K562 (cell line): Measurements from ENCODE around the gene PCBP3. TPM values are rescaled to one million over a fixed set of nuclear protein-coding genes. Genes with fewer than 3 reads are reported as not detected.

Experiments used
- EZH2 ChIP-seq: IDR thresholded peaks from 2 replicates; pipeline ENCODE4 v1.6.1; 2012; ENCODE audit warnings: low read depth, mild to moderate bottlenecking, inconsistent platforms, low read length, borderline replicate concordance
- HMG20A ChIP-seq: fragments of 450-650 bp; formaldehyde crosslinking; conservative IDR thresholded peaks from 2 replicates; pipeline ENCODE4 v1.4.0; 2020; ENCODE audit warnings: mild to moderate bottlenecking, mixed read lengths
- PHF20 ChIP-seq: fragments of 450-650 bp; IDR thresholded peaks from 2 replicates; pipeline ENCODE4 v1.6.1; 2018; ENCODE audit not compliant: partially characterized antibody
- POLR2AphosphoS5 ChIP-seq: IDR thresholded peaks from 2 replicates; pipeline ENCODE4 v1.6.1; 2011; ENCODE audit warnings: mild to moderate bottlenecking, low read depth, low read length, moderate library complexity; ENCODE audit not compliant: control insufficient read depth, insufficient read depth
- TCF7 ChIP-seq: sonication (generic); IDR thresholded peaks from 2 replicates; pipeline ENCODE4 v1.6.1; 2016; ENCODE audit warnings: antibody characterized with exemption, borderline replicate concordance
- YBX1 ChIP-seq: fragments of 450-650 bp; IDR thresholded peaks from 2 replicates; pipeline ENCODE4 v1.7.1; 2016; ENCODE audit warnings: mild to moderate bottlenecking
- polyA plus RNA-seq, 8 experiments: library from polyadenylated mRNA; depleted of rRNA in 4 of 8; stranded (reverse) in 5 of 8; unstranded in 3 of 8; fragments of >200 nt; fragmentation: Nextera tagmentation in 2 of 8; fragmentation: Illumina TruSeq in 1 of 8; extraction: Ambion mirVana in 2 of 8; extraction: Trizol in 1 of 8; gene quantifications; 2 replicates each; pipeline versions ENCODE4 v1.2.1 to v1.2.3, GENCODE V29; 2011 to 2014; ENCODE audit warnings: inconsistent platforms in 1 of 8, missing spikeins in 1 of 8
- total RNA-seq, 7 experiments: library from RNA; depleted of rRNA in 6 of 7; stranded (reverse); fragments of >200 nt in 6 of 7; fragmentation: Illumina TruSeq in 2 of 7; extraction: Trizol in 2 of 7; gene quantifications; 2 replicates each; pipeline versions ENCODE4 v1.2.1 to v1.2.3, GENCODE V29; 2011 to 2021; ENCODE audit warnings: low replicate concordance in 1 of 7
- TF ChIP-seq, protein P1 (sequence below): fragments of 450-650 bp; formaldehyde crosslinking; IDR thresholded peaks from 2 replicates; pipeline ENCODE4 v1.4.0; 2020; ENCODE audit warnings: mild to moderate bottlenecking, mixed read lengths
- TF ChIP-seq, protein P2 (sequence below): sonication (generic); formaldehyde crosslinking; IDR thresholded peaks from 2 replicates; pipeline ENCODE4 v1.8.0; 2022; ENCODE audit warnings: missing genetic modification reagents, mild to moderate bottlenecking, borderline replicate concordance
- TF ChIP-seq, protein P3 (sequence below), 2 experiments: IDR thresholded peaks in 1 of 2; conservative IDR thresholded peaks in 1 of 2; 2 replicates each; pipeline ENCODE4 v1.6.1; 2016; ENCODE audit warnings: low read depth in 2 of 2, mild to moderate bottlenecking in 1 of 2, missing compliant biosample characterization in 1 of 2, missing genetic modification characterization in 1 of 2, moderate library complexity in 1 of 2
- TF ChIP-seq, protein P4 (sequence below): fragments of 450-650 bp; formaldehyde crosslinking; IDR thresholded peaks from 2 replicates; pipeline ENCODE4 v1.4.0; 2020; ENCODE audit warnings: mild to moderate bottlenecking, moderate library complexity
- TF ChIP-seq, protein P5 (sequence below): fragments of 250-450 bp; sonication (Bioruptor Pico); IDR thresholded peaks from 2 replicates; pipeline ENCODE4 v1.4.0; 2020; ENCODE audit warnings: mild to moderate bottlenecking, moderate library complexity, borderline replicate concordance
- TF ChIP-seq, protein P6 (sequence below): fragments of 250-450 bp; sonication (Bioruptor Pico); IDR thresholded peaks from 2 replicates; pipeline ENCODE4 v1.4.0; 2020; ENCODE audit warnings: borderline replicate concordance

Gene PCBP3
- total and polyA plus RNA-seq, 9 of the 15 experiments (the other 6 are each of a cell fraction or from before 2014, with no cell fraction given) = 0.18 TPM; not detected in 8

DNA sequence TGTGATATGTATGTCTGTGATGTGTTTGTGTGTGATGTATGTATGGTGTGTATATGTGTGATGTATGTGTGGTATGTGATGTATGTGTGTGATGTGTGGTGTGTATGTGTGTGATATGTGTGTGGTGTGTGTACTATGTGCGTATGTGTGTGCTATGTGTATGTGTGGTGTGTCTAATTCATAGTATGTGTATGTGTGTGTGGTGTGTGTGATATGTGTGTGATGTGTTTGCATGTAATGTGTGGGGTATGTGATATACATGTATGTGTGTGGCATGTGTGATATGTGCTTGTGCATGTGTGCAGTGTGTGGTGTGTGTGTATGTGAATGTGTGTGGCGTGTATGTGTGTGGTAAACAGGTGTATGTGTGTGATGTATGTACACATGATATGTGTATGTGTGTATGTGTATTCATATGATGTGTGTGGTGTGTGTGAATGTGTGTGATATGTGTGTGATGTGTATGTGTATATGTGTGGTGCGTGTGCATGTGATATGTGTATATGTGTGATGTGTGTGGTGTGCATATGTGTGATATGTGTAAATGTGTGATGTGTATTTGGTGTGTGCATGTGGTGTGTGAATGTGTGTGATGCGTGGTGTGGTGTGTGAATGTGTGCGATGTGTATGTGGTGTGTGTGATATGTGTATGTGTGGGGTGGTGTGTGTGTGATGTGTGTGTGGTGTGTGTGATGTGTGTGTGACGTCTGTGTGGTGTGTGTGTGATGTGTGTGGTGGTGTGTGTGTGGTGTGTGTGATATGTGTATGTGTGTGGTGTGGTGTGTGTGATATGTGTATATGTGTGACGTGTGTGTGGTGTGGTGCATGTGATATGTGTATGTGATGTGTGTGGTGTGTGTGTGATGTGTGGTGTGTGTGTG lies 8.0 kb upstream of the PCBP3 start (continued):
- TF ChIP-seq, protein P1, sequence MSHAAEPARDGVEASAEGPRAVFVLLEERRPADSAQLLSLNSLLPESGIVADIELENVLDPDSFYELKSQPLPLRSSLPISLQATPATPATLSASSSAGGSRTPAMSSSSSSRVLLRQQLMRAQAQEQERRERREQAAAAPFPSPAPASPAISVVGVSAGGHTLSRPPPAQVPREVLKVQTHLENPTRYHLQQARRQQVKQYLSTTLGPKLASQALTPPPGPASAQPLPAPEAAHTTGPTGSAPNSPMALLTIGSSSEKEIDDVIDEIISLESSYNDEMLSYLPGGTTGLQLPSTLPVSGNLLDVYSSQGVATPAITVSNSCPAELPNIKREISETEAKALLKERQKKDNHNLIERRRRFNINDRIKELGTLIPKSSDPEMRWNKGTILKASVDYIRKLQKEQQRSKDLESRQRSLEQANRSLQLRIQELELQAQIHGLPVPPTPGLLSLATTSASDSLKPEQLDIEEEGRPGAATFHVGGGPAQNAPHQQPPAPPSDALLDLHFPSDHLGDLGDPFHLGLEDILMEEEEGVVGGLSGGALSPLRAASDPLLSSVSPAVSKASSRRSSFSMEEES (CRISPR knock-in tag) = no peak
- no peak for TF ChIP-seq HMG20A (CRISPR knock-in tag)
- TF ChIP-seq TCF7 = no peak
- TF ChIP-seq, protein P2, sequence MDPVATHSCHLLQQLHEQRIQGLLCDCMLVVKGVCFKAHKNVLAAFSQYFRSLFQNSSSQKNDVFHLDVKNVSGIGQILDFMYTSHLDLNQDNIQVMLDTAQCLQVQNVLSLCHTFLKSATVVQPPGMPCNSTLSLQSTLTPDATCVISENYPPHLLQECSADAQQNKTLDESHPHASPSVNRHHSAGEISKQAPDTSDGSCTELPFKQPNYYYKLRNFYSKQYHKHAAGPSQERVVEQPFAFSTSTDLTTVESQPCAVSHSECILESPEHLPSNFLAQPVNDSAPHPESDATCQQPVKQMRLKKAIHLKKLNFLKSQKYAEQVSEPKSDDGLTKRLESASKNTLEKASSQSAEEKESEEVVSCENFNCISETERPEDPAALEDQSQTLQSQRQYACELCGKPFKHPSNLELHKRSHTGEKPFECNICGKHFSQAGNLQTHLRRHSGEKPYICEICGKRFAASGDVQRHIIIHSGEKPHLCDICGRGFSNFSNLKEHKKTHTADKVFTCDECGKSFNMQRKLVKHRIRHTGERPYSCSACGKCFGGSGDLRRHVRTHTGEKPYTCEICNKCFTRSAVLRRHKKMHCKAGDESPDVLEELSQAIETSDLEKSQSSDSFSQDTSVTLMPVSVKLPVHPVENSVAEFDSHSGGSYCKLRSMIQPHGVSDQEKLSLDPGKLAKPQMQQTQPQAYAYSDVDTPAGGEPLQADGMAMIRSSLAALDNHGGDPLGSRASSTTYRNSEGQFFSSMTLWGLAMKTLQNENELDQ (CRISPR knock-in tag) = no peak
- TF ChIP-seq, protein P3, sequence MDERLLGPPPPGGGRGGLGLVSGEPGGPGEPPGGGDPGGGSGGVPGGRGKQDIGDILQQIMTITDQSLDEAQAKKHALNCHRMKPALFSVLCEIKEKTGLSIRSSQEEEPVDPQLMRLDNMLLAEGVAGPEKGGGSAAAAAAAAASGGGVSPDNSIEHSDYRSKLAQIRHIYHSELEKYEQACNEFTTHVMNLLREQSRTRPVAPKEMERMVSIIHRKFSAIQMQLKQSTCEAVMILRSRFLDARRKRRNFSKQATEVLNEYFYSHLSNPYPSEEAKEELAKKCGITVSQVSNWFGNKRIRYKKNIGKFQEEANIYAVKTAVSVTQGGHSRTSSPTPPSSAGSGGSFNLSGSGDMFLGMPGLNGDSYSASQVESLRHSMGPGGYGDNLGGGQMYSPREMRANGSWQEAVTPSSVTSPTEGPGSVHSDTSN (CRISPR knock-in tag; IDR thresholded peaks at IDR 0.05; ENCODE audit: low read depth) = no peak
- TF ChIP-seq, protein P3 (tag; conservative IDR thresholded peaks at IDR 0.05; ENCODE audit: low read depth) = no peak
- TF ChIP-seq PHF20 = no peak
- TF ChIP-seq EZH2 = no peak
- TF ChIP-seq, protein P4, sequence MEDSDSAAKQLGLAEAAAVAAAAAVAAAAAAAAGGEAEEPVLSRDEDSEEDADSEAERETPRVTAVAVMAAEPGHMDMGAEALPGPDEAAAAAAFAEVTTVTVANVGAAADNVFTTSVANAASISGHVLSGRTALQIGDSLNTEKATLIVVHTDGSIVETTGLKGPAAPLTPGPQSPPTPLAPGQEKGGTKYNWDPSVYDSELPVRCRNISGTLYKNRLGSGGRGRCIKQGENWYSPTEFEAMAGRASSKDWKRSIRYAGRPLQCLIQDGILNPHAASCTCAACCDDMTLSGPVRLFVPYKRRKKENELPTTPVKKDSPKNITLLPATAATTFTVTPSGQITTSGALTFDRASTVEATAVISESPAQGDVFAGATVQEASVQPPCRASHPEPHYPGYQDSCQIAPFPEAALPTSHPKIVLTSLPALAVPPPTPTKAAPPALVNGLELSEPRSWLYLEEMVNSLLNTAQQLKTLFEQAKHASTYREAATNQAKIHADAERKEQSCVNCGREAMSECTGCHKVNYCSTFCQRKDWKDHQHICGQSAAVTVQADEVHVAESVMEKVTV (CRISPR knock-in tag) = no peak
- TF ChIP-seq, protein P5, sequence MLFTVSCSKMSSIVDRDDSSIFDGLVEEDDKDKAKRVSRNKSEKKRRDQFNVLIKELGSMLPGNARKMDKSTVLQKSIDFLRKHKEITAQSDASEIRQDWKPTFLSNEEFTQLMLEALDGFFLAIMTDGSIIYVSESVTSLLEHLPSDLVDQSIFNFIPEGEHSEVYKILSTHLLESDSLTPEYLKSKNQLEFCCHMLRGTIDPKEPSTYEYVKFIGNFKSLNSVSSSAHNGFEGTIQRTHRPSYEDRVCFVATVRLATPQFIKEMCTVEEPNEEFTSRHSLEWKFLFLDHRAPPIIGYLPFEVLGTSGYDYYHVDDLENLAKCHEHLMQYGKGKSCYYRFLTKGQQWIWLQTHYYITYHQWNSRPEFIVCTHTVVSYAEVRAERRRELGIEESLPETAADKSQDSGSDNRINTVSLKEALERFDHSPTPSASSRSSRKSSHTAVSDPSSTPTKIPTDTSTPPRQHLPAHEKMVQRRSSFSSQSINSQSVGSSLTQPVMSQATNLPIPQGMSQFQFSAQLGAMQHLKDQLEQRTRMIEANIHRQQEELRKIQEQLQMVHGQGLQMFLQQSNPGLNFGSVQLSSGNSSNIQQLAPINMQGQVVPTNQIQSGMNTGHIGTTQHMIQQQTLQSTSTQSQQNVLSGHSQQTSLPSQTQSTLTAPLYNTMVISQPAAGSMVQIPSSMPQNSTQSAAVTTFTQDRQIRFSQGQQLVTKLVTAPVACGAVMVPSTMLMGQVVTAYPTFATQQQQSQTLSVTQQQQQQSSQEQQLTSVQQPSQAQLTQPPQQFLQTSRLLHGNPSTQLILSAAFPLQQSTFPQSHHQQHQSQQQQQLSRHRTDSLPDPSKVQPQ = no peak
- no peak for TF ChIP-seq YBX1
- TF ChIP-seq, protein P6, sequence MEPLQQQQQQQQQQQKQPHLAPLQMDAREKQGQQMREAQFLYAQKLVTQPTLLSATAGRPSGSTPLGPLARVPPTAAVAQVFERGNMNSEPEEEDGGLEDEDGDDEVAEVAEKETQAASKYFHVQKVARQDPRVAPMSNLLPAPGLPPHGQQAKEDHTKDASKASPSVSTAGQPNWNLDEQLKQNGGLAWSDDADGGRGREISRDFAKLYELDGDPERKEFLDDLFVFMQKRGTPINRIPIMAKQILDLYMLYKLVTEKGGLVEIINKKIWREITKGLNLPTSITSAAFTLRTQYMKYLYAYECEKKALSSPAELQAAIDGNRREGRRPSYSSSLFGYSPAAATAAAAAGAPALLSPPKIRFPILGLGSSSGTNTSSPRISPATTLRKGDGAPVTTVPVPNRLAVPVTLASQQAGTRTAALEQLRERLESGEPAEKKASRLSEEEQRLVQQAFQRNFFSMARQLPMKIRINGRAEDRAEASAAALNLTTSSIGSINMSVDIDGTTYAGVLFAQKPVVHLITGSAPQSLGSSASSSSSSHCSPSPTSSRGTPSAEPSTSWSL (CRISPR knock-in tag) = no peak
- TF ChIP-seq POLR2AphosphoS5 = no peak
